ENCODE data around the gene NFE2L3.
"Not testable (repeated sequence)": the region's sequence is repeated elsewhere in the genome, so short reads cannot be mapped to it uniquely, and the experiment has no call there.

GRCh38 chr7:26163804-26164203 is 11.8 kb downstream of the NFE2L3 start:
- not testable (repeated sequence) for TF ChIP-seq CTCF (IDR thresholded peaks at IDR 0.05); POLR2AphosphoS5 (IDR thresholded peaks at IDR 0.05); POLR2A (IDR thresholded peaks at IDR 0.05; ENCODE audit: low read depth)

All from esophagus muscularis mucosa (tissue), 3 donors.